WTC11 (cell line): ENCODE data around the gene CPT1A.

ENCODE experiments used
- CBFB ChIP-seq: sonication (generic); formaldehyde crosslinking; IDR thresholded peaks from 2 replicates; pipeline ENCODE4 v1.8.1; 2022; ENCODE audit warnings: mild to moderate bottlenecking, low read depth, missing genetic modification reagents
- CREB1 ChIP-seq: sonication (generic); formaldehyde crosslinking; IDR thresholded peaks from 2 replicates; pipeline ENCODE4 v1.8.0; 2023; ENCODE audit warnings: mild to moderate bottlenecking, missing genetic modification reagents
- CTCF ChIP-seq: fragments of 200-600 bp; IDR thresholded peaks from 2 replicates; pipeline ENCODE4 v1.8.0; 2022; ENCODE audit warnings: antibody characterized with exemption
- FOXP1 ChIP-seq: sonication (generic); formaldehyde crosslinking; IDR thresholded peaks from 2 replicates; pipeline ENCODE4 v1.8.0; 2022; ENCODE audit warnings: missing genetic modification reagents, mild to moderate bottlenecking, moderate library complexity, borderline replicate concordance
- GRHL2 ChIP-seq: fragments of 250-450 bp; sonication (Bioruptor Pico); IDR thresholded peaks from 2 replicates; pipeline ENCODE4 v1.8.0; 2022; ENCODE audit warnings: mild to moderate bottlenecking, moderate library complexity; ENCODE audit not compliant: insufficient replicate concordance, severe bottlenecking
- IRF1 ChIP-seq: sonication (generic); formaldehyde crosslinking; IDR thresholded peaks from 2 replicates; pipeline ENCODE4 v1.8.0; 2023; ENCODE audit warnings: missing genetic modification reagents
- KAT7 ChIP-seq: sonication (generic); formaldehyde crosslinking; IDR thresholded peaks from 2 replicates; pipeline ENCODE4 v1.8.1; 2023; ENCODE audit warnings: missing genetic modification reagents, mild to moderate bottlenecking, borderline replicate concordance
- NR2C2 ChIP-seq: sonication (generic); formaldehyde crosslinking; IDR thresholded peaks from 2 replicates; pipeline ENCODE4 v1.8.0; 2022; ENCODE audit warnings: mild to moderate bottlenecking, missing genetic modification reagents
- RELA ChIP-seq: sonication (generic); formaldehyde crosslinking; IDR thresholded peaks from 2 replicates; pipeline ENCODE4 v1.8.1; 2022; ENCODE audit warnings: missing genetic modification reagents, mild to moderate bottlenecking, borderline replicate concordance
- SP1 ChIP-seq: sonication (generic); formaldehyde crosslinking; conservative IDR thresholded peaks from 2 replicates; pipeline ENCODE4 v1.8.1; 2022; ENCODE audit warnings: missing genetic modification reagents
- TCF7 ChIP-seq: sonication (generic); formaldehyde crosslinking; IDR thresholded peaks from 2 replicates; pipeline ENCODE4 v1.8.0; 2022; ENCODE audit warnings: mild to moderate bottlenecking, low read depth, missing genetic modification reagents, moderate library complexity
- TEAD4 ChIP-seq: sonication (generic); formaldehyde crosslinking; IDR thresholded peaks from 2 replicates; pipeline ENCODE4 v1.8.0; 2022; ENCODE audit warnings: mild to moderate bottlenecking, missing genetic modification reagents
- ZNF121 ChIP-seq: sonication (generic); formaldehyde crosslinking; IDR thresholded peaks from 2 replicates; pipeline ENCODE4 v1.8.0; 2023; ENCODE audit warnings: missing genetic modification reagents

GRCh38 chr11:68711114-68711513 is 130.6 kb downstream of the CPT1A start:
- no peak for TF ChIP-seq CTCF
- TF ChIP-seq CBFB: no peak
- no peak for TF ChIP-seq FOXP1
- TF ChIP-seq NR2C2: no peak
- no peak for TF ChIP-seq IRF1 (CRISPR knock-in tag)
- TF ChIP-seq KAT7 (CRISPR knock-in tag): no peak
- TF ChIP-seq RELA: no peak
- TF ChIP-seq GRHL2 (CRISPR knock-in tag): no peak
- TF ChIP-seq ZNF121: no peak
- no peak for TF ChIP-seq TCF7
- no peak for TF ChIP-seq CREB1 (CRISPR knock-in tag)
- TF ChIP-seq TEAD4: no peak
- no peak for TF ChIP-seq SP1 (CRISPR knock-in tag)
